ENCODE results near the gene GPR65. TPM values are rescaled to one million over a fixed set of nuclear protein-coding genes. Genes with fewer than 3 reads are reported as not detected.

Gene GPR65
- total and polyA plus RNA-seq, 9 of the 15 experiments (the other 6 are each of a cell fraction or from before 2014, with no cell fraction given), result 0.03 to 0.11 (median 0.04) TPM; not detected in 6

DNA sequence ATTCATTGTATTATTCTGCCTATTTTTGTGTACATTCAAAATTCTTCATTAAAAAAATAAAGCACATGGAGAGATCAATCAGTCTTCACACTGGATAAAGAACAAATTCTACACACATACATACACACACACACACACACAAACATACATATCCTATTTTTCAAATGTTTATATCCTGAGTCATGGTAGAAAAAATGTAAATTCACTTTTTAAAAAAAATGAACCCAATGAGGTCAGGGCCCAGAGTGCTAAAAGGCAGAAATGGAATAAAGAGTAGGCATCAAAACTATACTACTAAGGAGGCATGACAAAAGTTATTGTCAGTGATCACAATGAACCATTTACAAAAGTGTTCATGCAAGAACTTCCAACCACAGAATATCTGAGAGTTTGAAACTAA is 29.3 kb upstream of the GPR65 start (continued):
- TF ChIP-seq CBX5 (IDR thresholded peaks at IDR 0.05; ENCODE audit: borderline replicate concordance, low read depth) (no peak), PRPF4 (IDR thresholded peaks at IDR 0.05; ENCODE audit: insufficient read depth, low read depth, low read length, poor library complexity, severe bottlenecking) (no peak), EHMT2 (IDR thresholded peaks at IDR 0.05) (no peak), TAL1 (IDR thresholded peaks at IDR 0.05) (no peak), VEZF1 (CRISPR knock-in tag; IDR thresholded peaks at IDR 0.05) (no peak), MAFG (tag; conservative IDR thresholded peaks at IDR 0.05) (no peak), ZFP1 (CRISPR knock-in tag; IDR thresholded peaks at IDR 0.05) (no peak), NFXL1 (CRISPR knock-in tag; IDR thresholded peaks at IDR 0.05) (no peak), CBFA2T2 (conservative IDR thresholded peaks at IDR 0.05) (no peak), ZBTB40 (IDR thresholded peaks at IDR 0.05) (no peak), ZBTB40 (CRISPR knock-in tag; IDR thresholded peaks at IDR 0.05) (no peak), TBL1XR1 (IDR thresholded peaks at IDR 0.05; ENCODE audit: low read length in 2 of 2) (no peak)
- TF ChIP-seq, protein P1, sequence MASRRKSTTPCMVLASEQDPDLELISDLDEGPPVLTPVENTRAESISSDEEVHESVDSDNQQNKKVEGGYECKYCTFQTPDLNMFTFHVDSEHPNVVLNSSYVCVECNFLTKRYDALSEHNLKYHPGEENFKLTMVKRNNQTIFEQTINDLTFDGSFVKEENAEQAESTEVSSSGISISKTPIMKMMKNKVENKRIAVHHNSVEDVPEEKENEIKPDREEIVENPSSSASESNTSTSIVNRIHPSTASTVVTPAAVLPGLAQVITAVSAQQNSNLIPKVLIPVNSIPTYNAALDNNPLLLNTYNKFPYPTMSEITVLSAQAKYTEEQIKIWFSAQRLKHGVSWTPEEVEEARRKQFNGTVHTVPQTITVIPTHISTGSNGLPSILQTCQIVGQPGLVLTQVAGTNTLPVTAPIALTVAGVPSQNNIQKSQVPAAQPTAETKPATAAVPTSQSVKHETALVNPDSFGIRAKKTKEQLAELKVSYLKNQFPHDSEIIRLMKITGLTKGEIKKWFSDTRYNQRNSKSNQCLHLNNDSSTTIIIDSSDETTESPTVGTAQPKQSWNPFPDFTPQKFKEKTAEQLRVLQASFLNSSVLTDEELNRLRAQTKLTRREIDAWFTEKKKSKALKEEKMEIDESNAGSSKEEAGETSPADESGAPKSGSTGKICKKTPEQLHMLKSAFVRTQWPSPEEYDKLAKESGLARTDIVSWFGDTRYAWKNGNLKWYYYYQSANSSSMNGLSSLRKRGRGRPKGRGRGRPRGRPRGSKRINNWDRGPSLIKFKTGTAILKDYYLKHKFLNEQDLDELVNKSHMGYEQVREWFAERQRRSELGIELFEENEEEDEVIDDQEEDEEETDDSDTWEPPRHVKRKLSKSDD (conservative IDR thresholded peaks at IDR 0.05; ENCODE audit: low read length), result no peak

Measured in K562 (cell line).